Measurements from ENCODE around the gene ANXA4.

Gene ANXA4

DNA sequence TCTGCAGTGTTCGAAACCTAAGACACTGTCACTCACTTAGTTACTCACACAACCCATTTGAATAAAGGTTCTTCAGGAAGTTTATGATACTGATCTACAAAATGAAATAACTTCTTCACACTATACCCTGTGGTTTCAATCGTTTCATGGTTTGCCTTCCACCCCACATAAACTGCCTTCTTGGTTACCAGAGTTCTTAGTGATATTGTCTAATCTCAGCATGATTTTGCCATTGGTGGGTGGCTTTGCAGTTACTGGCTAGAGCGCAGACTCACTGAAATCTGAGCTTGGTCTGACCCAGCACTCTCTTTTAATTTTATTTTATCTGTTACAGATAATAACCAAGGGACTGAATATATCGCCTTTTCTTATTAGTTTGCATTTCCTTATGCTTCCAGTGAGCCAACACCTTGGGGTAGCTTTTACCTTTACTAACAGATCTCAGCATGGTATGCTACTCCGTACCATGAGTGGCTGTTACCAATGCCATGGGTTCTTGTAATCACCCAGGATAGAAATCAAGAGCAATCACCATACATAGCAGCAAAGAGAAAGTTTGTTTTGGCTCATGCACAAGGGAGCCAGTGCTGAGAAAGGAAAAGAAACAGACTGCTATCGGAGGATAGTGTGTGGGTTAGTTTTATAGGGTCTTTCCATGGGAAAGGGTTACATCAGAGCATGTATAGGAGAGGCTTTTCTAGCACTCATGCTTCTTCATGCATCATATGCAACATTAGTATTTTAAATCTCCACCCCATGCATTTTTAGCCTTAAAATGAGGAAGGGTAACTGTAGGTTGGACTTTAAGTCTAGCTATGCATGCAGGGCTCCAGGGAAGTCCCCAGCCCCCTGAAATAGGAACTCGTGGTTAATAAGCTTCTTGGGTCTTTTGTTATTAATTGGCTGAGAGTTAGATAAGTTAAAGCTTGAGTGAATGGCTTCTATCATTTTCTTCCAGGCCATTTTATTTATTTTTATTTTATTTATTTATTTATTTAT lies 33.3 kb downstream of the ANXA4 start:
- TF ChIP-seq, protein P1, sequence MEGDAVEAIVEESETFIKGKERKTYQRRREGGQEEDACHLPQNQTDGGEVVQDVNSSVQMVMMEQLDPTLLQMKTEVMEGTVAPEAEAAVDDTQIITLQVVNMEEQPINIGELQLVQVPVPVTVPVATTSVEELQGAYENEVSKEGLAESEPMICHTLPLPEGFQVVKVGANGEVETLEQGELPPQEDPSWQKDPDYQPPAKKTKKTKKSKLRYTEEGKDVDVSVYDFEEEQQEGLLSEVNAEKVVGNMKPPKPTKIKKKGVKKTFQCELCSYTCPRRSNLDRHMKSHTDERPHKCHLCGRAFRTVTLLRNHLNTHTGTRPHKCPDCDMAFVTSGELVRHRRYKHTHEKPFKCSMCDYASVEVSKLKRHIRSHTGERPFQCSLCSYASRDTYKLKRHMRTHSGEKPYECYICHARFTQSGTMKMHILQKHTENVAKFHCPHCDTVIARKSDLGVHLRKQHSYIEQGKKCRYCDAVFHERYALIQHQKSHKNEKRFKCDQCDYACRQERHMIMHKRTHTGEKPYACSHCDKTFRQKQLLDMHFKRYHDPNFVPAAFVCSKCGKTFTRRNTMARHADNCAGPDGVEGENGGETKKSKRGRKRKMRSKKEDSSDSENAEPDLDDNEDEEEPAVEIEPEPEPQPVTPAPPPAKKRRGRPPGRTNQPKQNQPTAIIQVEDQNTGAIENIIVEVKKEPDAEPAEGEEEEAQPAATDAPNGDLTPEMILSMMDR (IDR thresholded peaks at IDR 0.05; ENCODE audit: low read depth, low read length, missing control alignments), result no peak
- H3K4me3 ChIP-seq (ENCODE audit: low read depth, low read length), result no peak overlapping the region
- no peak for DNase-seq (ENCODE audit: low read depth)
- in situ Hi-C loops (cut with HindIII; ENCODE audit: low sequenced_read_pairs), result loop anchor here (5.0 kb wide), 1 partner anchor 47 kb away; no protein-coding TSS in a partner anchor

DNA sequence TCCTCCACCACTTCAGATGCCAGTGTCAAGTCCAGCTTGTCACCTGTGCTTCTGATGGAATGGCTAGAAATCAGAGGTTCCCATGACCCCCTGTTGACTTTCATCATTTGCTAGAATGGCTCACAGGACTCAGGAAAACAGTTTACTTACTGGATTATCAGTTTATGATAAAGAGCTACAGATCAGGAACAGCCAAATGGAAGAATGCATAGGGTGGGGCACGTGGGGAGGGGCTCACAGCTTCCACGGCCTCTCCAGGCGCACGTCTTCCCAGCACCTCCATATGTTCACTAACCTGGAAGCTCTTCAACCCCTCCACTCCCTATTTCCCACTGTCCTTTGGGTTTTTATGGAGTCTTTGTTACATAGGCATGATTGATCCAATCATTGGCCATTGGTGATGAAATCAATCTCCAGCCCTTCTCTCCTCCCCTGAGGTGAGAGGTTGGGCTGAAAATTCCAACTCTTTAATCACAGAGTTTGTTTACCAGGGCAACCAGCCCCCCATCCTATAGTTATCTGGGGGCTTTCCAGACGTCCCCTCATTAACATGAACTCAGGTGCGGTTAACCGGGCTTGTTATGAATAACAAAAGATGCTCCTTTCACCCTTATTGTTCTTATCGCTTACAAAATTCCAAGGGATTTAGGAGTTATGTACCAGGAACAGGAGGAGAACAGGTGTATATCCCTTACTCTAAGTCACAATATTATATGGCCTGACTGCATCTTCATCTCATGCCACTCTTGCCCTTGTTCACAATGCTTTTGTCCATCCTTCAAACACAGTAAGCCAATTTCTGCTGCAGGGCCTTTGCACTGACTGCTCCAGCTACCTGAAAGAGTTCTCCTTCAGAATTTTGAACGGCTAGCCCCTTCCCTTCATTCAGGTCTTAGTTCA lies 35.2 kb downstream of the ANXA4 start:
- H3K4me3 ChIP-seq (ENCODE audit: low read depth, low read length), result no peak overlapping the region
- DNase-seq (ENCODE audit: low read depth), result no peak
- in situ Hi-C loops (cut with HindIII; ENCODE audit: low sequenced_read_pairs), result loop anchor here (5.0 kb wide), 1 partner anchor 45 kb away; no protein-coding TSS in a partner anchor
- TF ChIP-seq, protein P1 (IDR thresholded peaks at IDR 0.05; ENCODE audit: low read depth, low read length, missing control alignments), result no peak

DNA sequence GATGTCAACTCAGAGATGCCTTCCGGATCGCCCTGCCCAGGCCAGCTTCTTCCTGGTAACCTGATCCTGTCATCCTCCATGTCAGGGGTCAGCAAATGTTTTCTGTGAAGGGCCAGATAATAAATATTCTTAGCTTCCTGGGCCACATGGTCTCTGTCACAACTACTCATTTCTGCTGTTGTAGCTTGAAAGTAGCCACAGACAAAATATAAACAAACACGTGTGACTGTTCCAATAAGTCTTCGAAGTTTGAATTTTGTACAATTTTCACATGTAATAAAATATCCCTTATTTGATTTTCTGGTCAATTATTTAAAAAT lies 35.8 kb downstream of the ANXA4 start:
- DNase-seq (ENCODE audit: low read depth), result no peak
- TF ChIP-seq, protein P1 (IDR thresholded peaks at IDR 0.05; ENCODE audit: low read depth, low read length, missing control alignments), result no peak
- no peak overlapping the region for H3K4me3 ChIP-seq (ENCODE audit: low read depth, low read length)
- in situ Hi-C loops (cut with HindIII; ENCODE audit: low sequenced_read_pairs), result loop anchor here (5.0 kb wide), 1 partner anchor 45 kb away; no protein-coding TSS in a partner anchor

DNA sequence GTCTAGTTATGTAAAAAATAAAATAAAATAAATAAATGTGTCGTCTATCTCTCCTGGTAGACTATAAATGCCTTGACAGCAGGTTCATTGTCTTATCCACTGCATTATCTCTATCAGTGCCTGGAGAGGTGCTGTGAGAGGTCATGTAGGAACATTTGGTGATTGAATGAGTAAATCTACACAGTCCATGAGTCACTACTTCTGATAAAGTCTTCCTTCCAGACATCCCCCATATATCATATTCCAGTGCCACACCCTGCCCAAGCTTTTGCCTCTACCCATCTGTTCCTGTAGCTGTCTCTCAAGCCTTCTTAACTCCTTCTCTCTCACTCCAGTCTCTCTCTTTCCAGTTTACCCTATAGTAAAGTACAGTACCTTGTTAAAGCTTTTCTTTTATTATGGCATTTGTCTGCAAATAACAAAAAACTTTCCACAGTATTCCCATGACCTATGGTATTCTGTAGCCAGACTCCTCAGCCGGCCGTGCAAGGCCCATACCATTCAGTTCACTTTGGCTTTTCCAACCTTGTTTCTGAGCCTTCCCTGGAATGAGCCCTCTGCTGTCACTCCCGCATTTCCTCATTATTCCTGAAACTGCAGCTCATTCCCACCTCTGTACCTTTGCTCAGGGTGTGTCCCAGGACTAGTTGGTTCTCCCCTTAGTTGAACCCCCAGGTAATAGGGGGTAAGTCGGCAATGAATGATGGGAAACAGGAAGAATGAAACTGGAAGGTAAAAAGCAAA lies 37.5 kb downstream of the ANXA4 start:
- H3K4me3 ChIP-seq (ENCODE audit: low read depth, low read length), result no peak overlapping the region
- in situ Hi-C loops (cut with HindIII; ENCODE audit: low sequenced_read_pairs), result loop anchor here (5.0 kb wide), 1 partner anchor 43 kb away; no protein-coding TSS in a partner anchor
- TF ChIP-seq, protein P1 (IDR thresholded peaks at IDR 0.05; ENCODE audit: low read depth, low read length, missing control alignments), result no peak
- DNase-seq (ENCODE audit: low read depth), result no peak

DNA sequence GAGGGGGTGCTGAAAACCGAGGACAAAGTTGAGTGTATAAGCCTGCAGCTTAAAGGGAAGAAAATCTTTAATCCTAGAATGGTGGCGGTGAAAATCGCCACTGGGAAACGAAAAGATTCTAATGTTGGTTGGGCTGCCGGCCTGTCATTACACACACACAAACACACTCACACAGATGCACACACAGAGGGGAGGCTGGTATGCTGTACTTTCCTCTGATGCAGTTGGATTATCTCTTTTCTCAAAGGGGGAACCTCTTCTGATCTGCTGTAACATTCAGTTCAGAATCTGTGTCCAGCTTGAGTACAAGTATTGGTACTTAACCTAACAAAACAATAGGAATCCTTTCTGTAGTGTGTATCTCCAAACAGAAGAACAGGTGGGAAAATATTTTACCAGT lies 39.0 kb downstream of the ANXA4 start:
- TF ChIP-seq, protein P1 (IDR thresholded peaks at IDR 0.05; ENCODE audit: low read depth, low read length, missing control alignments), result no peak
- in situ Hi-C loops (cut with HindIII; ENCODE audit: low sequenced_read_pairs), result no loop called here
- H3K4me3 ChIP-seq (ENCODE audit: low read depth, low read length), result no peak overlapping the region
- DNase-seq (ENCODE audit: low read depth), result no peak
